Subcutaneous abdominal adipose tissue (tissue), 5 donors: ENCODE measurements around the gene SYNPO2.
"Not testable (repeated sequence)": the region's sequence is repeated elsewhere in the genome, so short reads cannot be mapped to it uniquely, and the experiment has no call there.

Experiments
- H3K27ac ChIP-seq: one replicate; pipeline ENCODE4 v1.7.0; 2013; ENCODE audit warnings: low read depth, mild to moderate bottlenecking, inconsistent platforms, low read length, moderate library complexity
- H3K27me3 ChIP-seq, 5 donors: one replicate each; pipeline ENCODE4 v1.7.0; 2013; ENCODE audit warnings: low read length in 5 of 5, inconsistent platforms in 1 of 5; ENCODE audit not compliant: control insufficient read depth in 5 of 5, insufficient read depth in 4 of 5
- H3K36me3 ChIP-seq, 5 donors: one replicate each; pipeline ENCODE4 v1.7.0; 2013; ENCODE audit warnings: low read length in 5 of 5; ENCODE audit not compliant: control insufficient read depth in 5 of 5, insufficient read depth in 5 of 5
- H3K4me1 ChIP-seq, 5 donors: one replicate each; pipeline ENCODE4 v1.7.0; 2013; ENCODE audit warnings: low read length in 5 of 5, mild to moderate bottlenecking in 3 of 5, moderate library complexity in 1 of 5; ENCODE audit not compliant: control insufficient read depth in 5 of 5, insufficient read depth in 5 of 5
- H3K4me3 ChIP-seq, 5 donors: one replicate each; pipeline ENCODE4 v1.7.0; 2013; ENCODE audit warnings: low read length in 5 of 5, low read depth in 1 of 5
- H3K9ac ChIP-seq, 5 donors: one replicate each; pipeline ENCODE4 v1.7.0; 2013; ENCODE audit warnings: low read length in 5 of 5, mild to moderate bottlenecking in 4 of 5, moderate library complexity in 3 of 5
- H3K9me3 ChIP-seq, 5 donors: one replicate each; pipeline ENCODE4 v1.7.0; 2013; ENCODE audit warnings: low read length in 5 of 5; ENCODE audit not compliant: control insufficient read depth in 5 of 5
- donor health status: healthy.
- donor health status: healthy.
- donor health status: healthy.
- donor health status: healthy.
- donor health status: healthy.

Gene SYNPO2

DNA sequence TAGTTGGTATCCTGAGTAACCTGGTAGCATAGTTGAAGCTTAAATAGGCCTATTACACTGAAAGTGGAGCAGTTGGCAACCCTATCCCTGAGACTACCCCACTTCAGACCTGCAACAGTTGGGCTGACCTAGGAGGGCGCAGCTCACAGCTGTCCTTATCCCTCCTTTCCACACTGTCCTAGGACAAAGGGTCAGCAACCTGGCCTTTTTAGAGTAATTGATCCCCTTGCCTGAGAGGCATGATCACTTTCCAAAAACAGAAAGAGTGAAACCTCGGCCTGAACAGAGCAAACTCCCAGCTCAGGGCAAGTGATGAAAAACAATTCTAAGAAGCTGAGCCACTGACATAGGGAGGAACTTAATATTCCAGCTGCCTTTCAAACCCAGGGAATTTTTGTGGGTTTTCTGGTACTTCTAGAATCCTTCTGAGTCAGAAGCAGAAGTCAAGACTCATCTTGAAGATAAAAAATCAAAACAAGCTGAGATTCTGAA is 152.1 kb downstream of the SYNPO2 start:
- Histone ChIP-seq H3K4me1 (peaks cover 2 to 40% (median 24%) of the 10 kb centered on the region in 5 donors), H3K9ac (peak overlapping the region in 3 of 5 donors; percentile 34 to 50 (median 46)), H3K27ac (peak overlapping the region; percentile 73), H3K27me3 (no peaks in the 10 kb centered on the region), H3K4me3 (no peak overlapping the region), H3K36me3 (no peaks in the 10 kb centered on the region), H3K9me3 (no peaks in the 10 kb centered on the region)

DNA sequence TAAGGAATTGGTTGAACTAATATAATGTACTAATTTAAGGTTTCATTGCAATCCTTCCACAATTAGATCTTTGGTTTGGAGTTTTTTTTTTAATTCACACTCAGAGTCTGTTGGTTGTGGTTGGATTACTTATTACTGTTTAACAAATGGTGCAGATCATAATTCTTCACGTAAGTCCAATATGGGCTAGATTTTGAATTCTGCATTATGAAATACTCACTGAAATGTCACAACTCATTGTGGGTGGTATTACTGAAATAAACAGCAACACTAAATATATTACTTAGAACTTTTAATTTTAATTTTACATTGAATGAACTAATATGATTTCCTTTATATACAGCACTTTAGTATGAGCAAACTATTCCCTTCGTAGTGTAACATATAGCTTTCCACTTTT is 152.7 kb downstream of the SYNPO2 start:
- H3K36me3 ChIP-seq: no peaks in the 10 kb centered on the region
- no peaks in the 10 kb centered on the region for H3K9me3 ChIP-seq
- H3K4me1 ChIP-seq: peaks cover 0 to 35% (median 22%) of the 10 kb centered on the region in 5 donors
- no peak overlapping the region for H3K4me3 ChIP-seq
- peak overlapping the region; percentile 73 for H3K27ac ChIP-seq
- no peaks in the 10 kb centered on the region for H3K27me3 ChIP-seq
- H3K9ac ChIP-seq: peak overlapping the region in 1 of 5 donors; percentile 46

DNA sequence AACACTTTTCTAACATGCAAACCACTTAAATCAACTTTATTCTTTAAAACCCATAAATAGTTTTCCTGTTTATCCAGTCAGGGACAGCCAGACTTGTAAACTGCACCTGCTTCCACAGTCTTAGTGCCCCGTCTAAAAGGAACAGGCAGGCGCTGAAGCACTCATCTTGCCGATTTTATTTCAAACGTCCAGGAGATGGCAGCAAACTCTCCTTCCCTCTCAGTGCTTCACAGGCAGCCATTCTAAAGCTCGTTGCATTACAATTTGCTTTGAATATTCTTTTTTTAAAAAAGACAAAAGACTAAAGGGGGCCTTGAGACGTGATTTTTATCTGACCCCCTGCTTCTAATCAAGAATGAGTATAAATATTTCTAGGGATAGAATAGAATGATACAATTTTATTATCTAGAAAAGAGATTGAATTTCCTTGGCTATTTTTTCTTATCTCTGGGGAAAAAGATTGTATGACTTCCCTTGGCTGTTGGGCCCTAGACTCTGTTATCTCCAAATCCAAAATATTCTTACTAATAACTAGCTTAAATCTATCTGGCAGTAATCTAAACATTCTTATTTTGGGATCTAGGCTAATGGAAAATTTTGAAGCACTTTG is 153.4 kb downstream of the SYNPO2 start:
- no peak overlapping the region for H3K4me3 ChIP-seq
- peaks cover 0 to 32% (median 22%) of the 10 kb centered on the region in 5 donors for H3K4me1 ChIP-seq
- H3K27ac ChIP-seq: peak overlapping the region; percentile 73
- H3K36me3 ChIP-seq: no peaks in the 10 kb centered on the region
- no peaks in the 10 kb centered on the region for H3K9me3 ChIP-seq
- H3K27me3 ChIP-seq: no peaks in the 10 kb centered on the region
- no peak overlapping the region for H3K9ac ChIP-seq

DNA sequence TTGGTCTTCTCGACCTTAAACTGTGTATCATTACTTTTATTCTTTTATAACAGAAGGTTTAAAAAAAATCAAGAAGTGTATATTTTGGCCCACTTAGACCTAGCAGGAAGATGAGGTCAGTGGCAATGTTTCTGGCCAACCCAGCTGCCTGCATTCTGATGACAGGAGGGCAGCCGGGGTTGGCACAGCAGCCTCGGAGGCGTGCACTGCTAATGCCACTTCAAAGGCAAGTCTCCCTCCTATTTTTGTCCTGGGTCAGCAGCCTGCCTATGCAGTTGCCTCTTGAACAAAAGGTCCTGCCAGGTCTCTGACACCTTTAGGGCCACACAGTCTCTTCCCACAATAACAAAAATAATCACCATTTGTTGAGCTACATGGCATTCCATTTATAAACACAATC is 157.6 kb downstream of the SYNPO2 start:
- Histone ChIP-seq H3K27ac (no peak overlapping the region), H3K4me1 (peaks cover 0 to 7% (median 6%) of the 10 kb centered on the region in 5 donors), H3K36me3 (no peaks in the 10 kb centered on the region), H3K9ac (no peak overlapping the region), H3K9me3 (no peaks in the 10 kb centered on the region), H3K4me3 (no peak overlapping the region), H3K27me3 (no peaks in the 10 kb centered on the region)

DNA sequence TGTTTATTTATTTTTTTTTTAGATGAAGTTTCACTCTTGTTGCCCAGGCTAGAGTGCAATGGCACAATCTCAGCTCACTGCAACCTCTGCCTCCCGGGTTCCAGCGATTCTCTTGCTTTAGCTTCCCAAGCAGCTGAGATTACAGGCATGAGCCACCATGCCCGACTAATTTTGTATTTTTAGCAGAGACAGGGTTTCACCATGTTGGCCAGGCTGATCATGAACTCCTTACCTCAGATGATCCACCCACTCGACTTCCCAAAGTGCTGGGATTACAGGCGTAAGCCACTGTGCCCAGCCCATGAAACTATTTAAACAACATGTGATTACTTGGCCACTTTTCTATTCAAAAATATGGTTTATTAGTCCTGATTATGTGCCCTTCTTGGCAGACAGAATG is 158.4 kb downstream of the SYNPO2 start:
- not testable (repeated sequence) for H3K4me3 ChIP-seq, H3K36me3 ChIP-seq, H3K4me1 ChIP-seq, H3K27ac ChIP-seq, H3K27me3 ChIP-seq, H3K9ac ChIP-seq, H3K9me3 ChIP-seq

DNA sequence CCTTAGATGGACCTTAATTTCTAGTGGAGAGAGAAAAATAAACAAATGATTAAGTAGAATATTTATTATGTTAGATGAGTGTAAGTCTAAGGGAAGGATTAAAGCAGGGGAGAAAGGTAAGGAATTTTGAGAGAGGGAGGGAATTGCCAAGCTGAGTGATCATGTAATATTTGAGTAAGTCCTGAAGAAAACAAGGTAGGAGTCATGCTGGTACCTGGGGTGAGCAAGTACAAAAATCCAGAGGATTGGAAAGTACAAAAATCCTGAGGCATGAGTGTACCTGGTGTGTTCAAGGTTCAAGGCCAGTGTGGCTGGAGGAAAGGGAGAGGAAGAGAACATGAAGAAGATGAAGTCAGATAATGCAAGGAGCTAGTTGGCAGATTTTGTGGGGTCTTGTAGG is 159.8 kb downstream of the SYNPO2 start:
- Histone ChIP-seq H3K36me3 (no peaks in the 10 kb centered on the region), H3K9ac (no peak overlapping the region), H3K4me3 (no peak overlapping the region), H3K27me3 (no peaks in the 10 kb centered on the region), H3K4me1 (no peaks in the 10 kb centered on the region), H3K27ac (no peak overlapping the region), H3K9me3 (no peaks in the 10 kb centered on the region)

DNA sequence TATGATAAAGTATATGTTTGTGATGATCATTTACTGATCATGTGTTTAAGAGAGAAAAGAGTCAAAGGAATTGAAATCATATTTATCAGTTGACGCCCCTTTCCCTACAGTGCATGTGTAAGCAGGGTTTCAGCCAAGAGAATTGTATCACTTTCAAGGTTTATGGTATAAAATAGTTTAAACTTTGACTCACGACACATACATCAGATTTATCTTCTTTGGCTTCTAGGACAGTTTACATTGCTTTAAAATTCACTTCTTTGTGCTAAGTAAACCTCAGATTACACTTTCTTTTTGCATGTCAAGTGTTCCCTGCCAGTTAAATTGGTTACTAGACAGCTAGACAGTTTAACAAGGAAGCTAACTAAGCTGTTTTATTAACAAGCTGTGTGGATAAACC is 160.7 kb downstream of the SYNPO2 start:
- no peaks in the 10 kb centered on the region for H3K4me1 ChIP-seq
- H3K36me3 ChIP-seq: no peaks in the 10 kb centered on the region
- no peak overlapping the region for H3K4me3 ChIP-seq

DNA sequence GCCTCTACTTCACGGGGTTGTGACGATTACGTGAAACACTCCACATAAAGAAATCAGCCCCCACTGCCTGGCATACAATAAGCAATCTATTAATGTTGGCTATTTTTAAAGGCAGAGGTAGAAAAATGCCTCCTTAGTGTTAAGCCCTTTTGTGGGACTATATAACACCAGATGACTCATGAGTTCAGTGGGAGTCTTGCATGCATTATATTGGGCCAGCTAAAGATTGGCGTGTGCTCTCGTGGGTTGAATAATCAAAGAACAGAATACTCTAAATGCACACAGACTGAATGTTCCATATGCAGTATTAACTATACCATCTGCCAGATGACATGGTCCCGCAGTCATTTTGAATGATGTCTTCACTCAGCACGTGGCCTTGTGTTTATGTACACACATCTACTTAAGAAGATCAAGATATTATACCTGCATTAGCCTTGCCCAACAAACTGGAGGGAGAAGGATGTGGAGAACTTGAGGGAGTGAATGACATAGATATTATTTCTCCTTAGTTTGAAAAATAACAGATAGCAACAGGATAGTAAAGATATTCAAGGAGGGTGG is 162.0 kb downstream of the SYNPO2 start:
- no peak overlapping the region for H3K27ac ChIP-seq
- H3K9ac ChIP-seq: no peak overlapping the region
- no peaks in the 10 kb centered on the region for H3K4me1 ChIP-seq
- no peaks in the 10 kb centered on the region for H3K27me3 ChIP-seq
- no peak overlapping the region for H3K4me3 ChIP-seq
- no peaks in the 10 kb centered on the region for H3K9me3 ChIP-seq
- no peaks in the 10 kb centered on the region for H3K36me3 ChIP-seq

More for the DNA sequence above, 160.7 kb downstream of the SYNPO2 start:
- Histone ChIP-seq H3K27me3 (no peaks in the 10 kb centered on the region), H3K9ac (no peak overlapping the region), H3K27ac (no peak overlapping the region), H3K9me3 (no peaks in the 10 kb centered on the region)

DNA sequence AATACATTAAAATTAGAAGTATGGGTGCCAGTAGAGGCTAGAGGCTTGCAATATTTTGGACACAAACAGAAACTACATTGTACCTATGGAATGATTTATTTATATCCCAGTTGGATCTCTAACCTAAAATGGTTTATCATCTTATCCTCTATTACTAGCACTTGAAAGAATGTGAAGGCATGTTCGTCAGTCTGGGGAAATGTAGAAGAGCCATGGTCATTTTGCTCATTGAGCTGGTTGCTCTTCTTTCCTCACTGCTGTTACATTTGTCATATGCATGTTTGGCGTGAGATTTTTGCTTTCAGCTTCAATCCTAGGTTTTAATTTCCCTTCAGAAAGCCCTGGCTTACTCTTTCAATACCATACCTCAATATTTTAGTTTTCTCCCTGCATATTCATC is 164.6 kb downstream of the SYNPO2 start:
- Histone ChIP-seq H3K9me3 (no peaks in the 10 kb centered on the region), H3K36me3 (no peaks in the 10 kb centered on the region), H3K27me3 (no peaks in the 10 kb centered on the region), H3K4me3 (no peak overlapping the region), H3K4me1 (peaks cover 0 to 5% (median 0%) of the 10 kb centered on the region in 5 donors), H3K27ac (no peak overlapping the region), H3K9ac (no peak overlapping the region)

DNA sequence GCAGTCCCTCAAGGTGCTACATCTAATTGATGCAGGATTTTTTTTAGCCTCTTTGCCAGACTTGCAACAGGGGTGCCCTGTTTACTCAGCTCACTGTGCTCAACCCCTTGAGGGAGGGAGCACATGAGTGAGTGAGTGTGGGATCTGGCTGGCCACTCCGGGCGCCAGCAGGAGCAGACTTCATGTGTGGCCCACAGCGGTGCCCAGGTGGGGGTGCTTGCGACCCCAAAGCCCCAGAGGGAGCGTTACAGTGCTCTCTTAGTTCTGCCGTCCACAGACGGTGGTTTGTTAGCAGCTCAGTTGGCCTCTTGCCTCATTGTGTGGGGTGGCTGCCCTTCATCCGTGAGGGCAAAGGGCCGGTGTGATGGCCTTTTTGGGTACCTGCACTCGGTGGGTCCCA is 165.3 kb downstream of the SYNPO2 start:
- H3K4me1 ChIP-seq: peaks cover 0 to 5% (median 0%) of the 10 kb centered on the region in 5 donors
- H3K36me3 ChIP-seq: no peaks in the 10 kb centered on the region
- no peaks in the 10 kb centered on the region for H3K27me3 ChIP-seq
- H3K27ac ChIP-seq: no peak overlapping the region
- no peaks in the 10 kb centered on the region for H3K9me3 ChIP-seq
- H3K4me3 ChIP-seq: no peak overlapping the region
- no peak overlapping the region for H3K9ac ChIP-seq
